Skin epidermis (tissue), 12 donors: ENCODE data around the gene DTHD1.

Experiments used
- H3K27ac ChIP-seq, 21 experiments: fragments of 200-600 bp; sonication (generic) in 11 of 21; one replicate each; pipeline ENCODE4 v1.5.0; 2020; ENCODE audit warnings: mild to moderate bottlenecking in 3 of 21, inconsistent platforms in 2 of 21, moderate library complexity in 2 of 21
- H3K4me3 ChIP-seq, 7 experiments: fragments of 200-600 bp; sonication (generic) in 2 of 7; one replicate each; pipeline ENCODE4 v1.5.0; 2020; ENCODE audit warnings: inconsistent platforms in 2 of 7, mild to moderate bottlenecking in 2 of 7, moderate library complexity in 1 of 7

Gene DTHD1

DNA sequence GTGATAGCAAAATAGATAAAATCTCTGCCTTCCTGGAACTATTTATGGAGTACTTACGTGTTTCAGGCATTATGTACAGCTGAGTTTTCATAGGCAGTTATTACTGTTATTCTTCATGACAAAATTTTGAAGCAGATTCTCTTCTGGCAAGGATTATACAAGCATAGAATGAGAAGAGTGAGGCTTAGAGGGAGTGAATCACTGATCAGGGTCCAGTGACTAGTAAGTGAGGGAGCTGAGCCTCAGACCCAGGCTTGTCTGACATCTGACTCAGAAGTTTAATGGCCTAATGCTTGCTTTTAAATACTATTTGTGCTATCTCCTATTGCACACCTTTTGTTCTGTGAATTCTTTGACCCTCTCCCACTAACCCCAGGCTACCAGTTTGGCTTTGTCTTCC lies 110.6 kb downstream of the DTHD1 start:
- Histone ChIP-seq H3K4me3 (no peak overlapping the region), H3K27ac (no peak overlapping the region)

DNA sequence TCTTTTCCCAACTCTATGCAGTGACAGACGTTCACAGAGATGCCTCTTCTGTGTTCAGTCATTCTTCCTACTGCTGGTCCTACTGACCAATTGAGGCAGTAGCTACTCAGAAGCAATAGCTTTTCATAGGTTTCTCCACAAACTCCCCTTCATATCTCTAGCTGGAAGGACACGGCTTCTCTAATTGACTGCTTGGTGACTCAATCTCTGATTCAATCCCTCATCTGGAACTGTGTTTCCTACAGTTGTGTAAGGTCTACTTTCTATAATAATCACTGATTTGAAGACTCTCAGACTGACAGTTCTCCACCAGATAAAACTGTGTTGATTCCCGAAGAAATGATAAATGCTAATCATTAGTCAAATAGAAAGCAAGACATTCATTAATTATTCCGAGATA lies 111.5 kb downstream of the DTHD1 start:
- no peak overlapping the region for H3K27ac ChIP-seq
- H3K4me3 ChIP-seq, result no peak overlapping the region
